Neural cell (in vitro differentiated cells): ENCODE data around the gene POLR1E. TPM values are rescaled to one million over a fixed set of nuclear protein-coding genes. Genes with fewer than 3 reads are reported as not detected.

Experiments used
- H2AFZ ChIP-seq: fragments of 200-600, 300-800 bp; sonication (generic), shearing (Covaris generic); 2 replicates; pipeline ENCODE4 v1.6.0; 2014; ENCODE audit warnings: low read depth, mild to moderate bottlenecking, antibody characterized with exemption, low read length, moderate library complexity
- H3F3A ChIP-seq: fragments of 200-600 bp; shearing (Covaris generic); 2 replicates; pipeline ENCODE4 v1.6.1; 2016; ENCODE audit warnings: mild to moderate bottlenecking, moderate library complexity, mixed read lengths, antibody characterized with exemption, low read length; ENCODE audit not compliant: insufficient read depth, poor library complexity, severe bottlenecking
- H3K27ac ChIP-seq: fragments of 200-600, 300-800 bp; sonication (generic), shearing (Covaris generic); 2 replicates; pipeline ENCODE4 v1.5.1; 2014; ENCODE audit warnings: mild to moderate bottlenecking, low read length, moderate library complexity
- H3K27me3 ChIP-seq: fragments of 300-800, 200-600 bp; sonication (generic), shearing (Covaris generic); 2 replicates; pipeline ENCODE4 v1.6.0; 2014; ENCODE audit warnings: mild to moderate bottlenecking, low read depth, low read length, moderate library complexity; ENCODE audit not compliant: insufficient read depth
- H3K36me3 ChIP-seq: fragments of 300-800, 200-600 bp; sonication (generic), shearing (Covaris generic); 2 replicates; pipeline ENCODE4 v1.5.1; 2014; ENCODE audit warnings: mild to moderate bottlenecking, antibody characterized with exemption, low read length, moderate library complexity; ENCODE audit not compliant: insufficient read depth
- H3K4me2 ChIP-seq: fragments of 300-800, 200-600 bp; sonication (generic), shearing (Covaris generic); 2 replicates; pipeline ENCODE4 v1.6.0; 2014; ENCODE audit warnings: mild to moderate bottlenecking, low read length
- H3K4me3 ChIP-seq: fragments of 300-800, 200-600 bp; sonication (generic), shearing (Covaris generic); 2 replicates; pipeline ENCODE4 v1.5.1; 2014; ENCODE audit warnings: mild to moderate bottlenecking, low read length, moderate library complexity
- H3K79me2 ChIP-seq: fragments of 200-600 bp; shearing (Covaris generic); replicated peaks from 2 replicates; pipeline ENCODE4 v1.6.0; 2014; ENCODE audit warnings: mild to moderate bottlenecking, low read length, moderate library complexity; ENCODE audit not compliant: insufficient read depth
- H3K9ac ChIP-seq: fragments of 300-800, 200-600 bp; sonication (generic), shearing (Covaris generic); 2 replicates; pipeline ENCODE4 v1.6.1; 2016; ENCODE audit warnings: mild to moderate bottlenecking, low read length, mixed read lengths
- H3K9me2 ChIP-seq: fragments of 200-600 bp; shearing (Covaris generic); 2 replicates; pipeline ENCODE4 v1.6.1; 2016; ENCODE audit warnings: mild to moderate bottlenecking, low read length, mixed read lengths; ENCODE audit not compliant: insufficient read depth
- H3K9me3 ChIP-seq: fragments of 200-600, 300-800 bp; sonication (generic), shearing (Covaris generic); 2 replicates; pipeline ENCODE4 v1.6.1; 2016; ENCODE audit warnings: mild to moderate bottlenecking, mixed run types, low read length, moderate library complexity, mixed read lengths
- H4K20me1 ChIP-seq: fragments of 200-600 bp; shearing (Covaris generic); 2 replicates; pipeline ENCODE4 v1.6.1; 2016; ENCODE audit warnings: mild to moderate bottlenecking, mixed run types; ENCODE audit not compliant: insufficient read depth
- CTCF ChIP-seq: fragments of 450-650 bp; IDR thresholded peaks from 2 replicates; pipeline ENCODE4 v1.5.1; 2014; ENCODE audit warnings: antibody characterized with exemption, mild to moderate bottlenecking, moderate library complexity; ENCODE audit not compliant: poor library complexity, severe bottlenecking
- EP300 ChIP-seq: fragments of 450-650 bp; conservative IDR thresholded peaks from 2 replicates; pipeline ENCODE4 v1.6.1; 2014; ENCODE audit warnings: antibody characterized with exemption, mild to moderate bottlenecking, moderate library complexity; ENCODE audit not compliant: poor library complexity, severe bottlenecking
- EZH2 ChIP-seq: fragments of 200-600, 300-800 bp; shearing (Covaris generic), sonication (generic); IDR thresholded peaks from 2 replicates; pipeline ENCODE4 v1.6.1; 2014; ENCODE audit warnings: antibody characterized with exemption, low read length, borderline replicate concordance, mild to moderate bottlenecking; ENCODE audit not compliant: insufficient read depth, poor library complexity, severe bottlenecking
- MXI1 ChIP-seq: fragments of 450-650 bp; conservative IDR thresholded peaks from 2 replicates; pipeline ENCODE4 v1.6.1; 2014; ENCODE audit warnings: antibody characterized with exemption, mild to moderate bottlenecking; ENCODE audit not compliant: poor library complexity, severe bottlenecking
- POLR2AphosphoS5 ChIP-seq: IDR thresholded peaks from 2 replicates; pipeline ENCODE4 v1.6.1; 2012
- RAD21 ChIP-seq: fragments of 450-650 bp; conservative IDR thresholded peaks from 2 replicates; pipeline ENCODE4 v1.6.1; 2014; ENCODE audit warnings: antibody characterized with exemption, mild to moderate bottlenecking, moderate library complexity
- SMC3 ChIP-seq: fragments of 450-650 bp; conservative IDR thresholded peaks from 2 replicates; pipeline ENCODE4 v1.6.1; 2014; ENCODE audit warnings: antibody characterized with exemption, mild to moderate bottlenecking, moderate library complexity; ENCODE audit not compliant: poor library complexity
- TAF1 ChIP-seq: IDR thresholded peaks from 2 replicates; pipeline ENCODE4 v1.6.1; 2012; ENCODE audit warnings: low read depth
- polyA plus RNA-seq: library from polyadenylated mRNA; depleted of rRNA; stranded (reverse); fragments of >200 nt; gene quantifications from 2 replicates; pipeline ENCODE4 v1.2.3, GENCODE V29; 2014
- TF ChIP-seq, protein P1 (sequence below): IDR thresholded peaks from 2 replicates; pipeline ENCODE4 v1.6.1; 2012; ENCODE audit warnings: borderline replicate concordance

Gene POLR1E
- polyA plus RNA-seq, 1 donor from 2014 or later: 19.1 TPM

GRCh38 chr9:37480759-37481158 is 5.0 kb upstream of the POLR1E start:
- Histone ChIP-seq H3K9me3 (no peaks in the 10 kb centered on the region), H4K20me1 (no peaks in the 10 kb centered on the region), H3K27ac (no peak overlapping the region), H3F3A (no peaks in the 10 kb centered on the region), H3K27me3 (no peaks in the 10 kb centered on the region), H2AFZ (no peak overlapping the region), H3K4me2 (no peak overlapping the region), H3K79me2 (no peaks in the 10 kb centered on the region), H3K36me3 (no peaks in the 10 kb centered on the region), H3K9me2 (no peaks in the 10 kb centered on the region), H3K4me3 (no peak overlapping the region), H3K9ac (no peak overlapping the region)
- no peak for TF ChIP-seq MXI1
- TF ChIP-seq EZH2: no peak
- TF ChIP-seq SMC3: no peak
- no peak for TF ChIP-seq RAD21
- TF ChIP-seq, protein P1, sequence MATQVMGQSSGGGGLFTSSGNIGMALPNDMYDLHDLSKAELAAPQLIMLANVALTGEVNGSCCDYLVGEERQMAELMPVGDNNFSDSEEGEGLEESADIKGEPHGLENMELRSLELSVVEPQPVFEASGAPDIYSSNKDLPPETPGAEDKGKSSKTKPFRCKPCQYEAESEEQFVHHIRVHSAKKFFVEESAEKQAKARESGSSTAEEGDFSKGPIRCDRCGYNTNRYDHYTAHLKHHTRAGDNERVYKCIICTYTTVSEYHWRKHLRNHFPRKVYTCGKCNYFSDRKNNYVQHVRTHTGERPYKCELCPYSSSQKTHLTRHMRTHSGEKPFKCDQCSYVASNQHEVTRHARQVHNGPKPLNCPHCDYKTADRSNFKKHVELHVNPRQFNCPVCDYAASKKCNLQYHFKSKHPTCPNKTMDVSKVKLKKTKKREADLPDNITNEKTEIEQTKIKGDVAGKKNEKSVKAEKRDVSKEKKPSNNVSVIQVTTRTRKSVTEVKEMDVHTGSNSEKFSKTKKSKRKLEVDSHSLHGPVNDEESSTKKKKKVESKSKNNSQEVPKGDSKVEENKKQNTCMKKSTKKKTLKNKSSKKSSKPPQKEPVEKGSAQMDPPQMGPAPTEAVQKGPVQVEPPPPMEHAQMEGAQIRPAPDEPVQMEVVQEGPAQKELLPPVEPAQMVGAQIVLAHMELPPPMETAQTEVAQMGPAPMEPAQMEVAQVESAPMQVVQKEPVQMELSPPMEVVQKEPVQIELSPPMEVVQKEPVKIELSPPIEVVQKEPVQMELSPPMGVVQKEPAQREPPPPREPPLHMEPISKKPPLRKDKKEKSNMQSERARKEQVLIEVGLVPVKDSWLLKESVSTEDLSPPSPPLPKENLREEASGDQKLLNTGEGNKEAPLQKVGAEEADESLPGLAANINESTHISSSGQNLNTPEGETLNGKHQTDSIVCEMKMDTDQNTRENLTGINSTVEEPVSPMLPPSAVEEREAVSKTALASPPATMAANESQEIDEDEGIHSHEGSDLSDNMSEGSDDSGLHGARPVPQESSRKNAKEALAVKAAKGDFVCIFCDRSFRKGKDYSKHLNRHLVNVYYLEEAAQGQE: no peak
- no peak for TF ChIP-seq CTCF
- TF ChIP-seq TAF1: no peak
- no peak for TF ChIP-seq EP300
- no peak for TF ChIP-seq POLR2AphosphoS5

- no peaks in the 10 kb centered on the region for H3F3A ChIP-seq
- no peaks in the 10 kb centered on the region for H3K79me2 ChIP-seq
- TF ChIP-seq EP300 (no peak), EZH2 (no peak), CTCF (no peak), MXI1 (no peak), POLR2AphosphoS5 (no peak), TAF1 (no peak), RAD21 (no peak), SMC3 (no peak)
- TF ChIP-seq, protein P1: no peak
- no peak overlapping the region for H3K27ac ChIP-seq
- H3K4me2 ChIP-seq: peak overlapping the region; percentile 76
- peak overlapping the region; percentile 80 for H3K4me3 ChIP-seq
- no peaks in the 10 kb centered on the region for H3K9me3 ChIP-seq
- H2AFZ ChIP-seq: peak overlapping the region; percentile 28
- no peaks in the 10 kb centered on the region for H3K36me3 ChIP-seq
- peak overlapping the region; percentile 63 for H3K9ac ChIP-seq
- H3K9me2 ChIP-seq: no peaks in the 10 kb centered on the region
- H3K27me3 ChIP-seq: no peaks in the 10 kb centered on the region
- no peaks in the 10 kb centered on the region for H4K20me1 ChIP-seq
These were observed 488 bp downstream of the POLR1E start for GRCh38 chr9:37486256-37486615.
